Endothelial cell (in vitro differentiated cells): Measurements from ENCODE around the gene BSPRY. TPM values are rescaled to one million over a fixed set of nuclear protein-coding genes. Genes with fewer than 3 reads are reported as not detected.
"Not testable (repeated sequence)": the region's sequence is repeated elsewhere in the genome, so short reads cannot be mapped to it uniquely, and the experiment has no call there.

Source experiments
- DNase-seq: peaks from one replicate; pipeline ENCODE4 v3.0.0; 2021; ENCODE audit warnings: low spot score
- H3K27ac Mint-ChIP-seq: one replicate; pipeline ENCODE4 v1.8.0; 2021; ENCODE audit warnings: mixed read lengths, inconsistent platforms; ENCODE audit not compliant: unreplicated experiment
- H3K27me3 Mint-ChIP-seq: one replicate; pipeline ENCODE4 v1.8.0; 2021; ENCODE audit warnings: mild to moderate bottlenecking, moderate library complexity, mixed read lengths, inconsistent platforms; ENCODE audit not compliant: unreplicated experiment
- H3K36me3 Mint-ChIP-seq: one replicate; pipeline ENCODE4 v1.8.0; 2021; ENCODE audit warnings: mild to moderate bottlenecking, low read depth, mixed read lengths, inconsistent platforms; ENCODE audit not compliant: unreplicated experiment
- H3K4me1 Mint-ChIP-seq: one replicate; pipeline ENCODE4 v1.8.0; 2021; ENCODE audit warnings: mild to moderate bottlenecking, mixed read lengths, inconsistent platforms; ENCODE audit not compliant: unreplicated experiment
- H3K4me3 Mint-ChIP-seq: one replicate; pipeline ENCODE4 v1.8.0; 2021; ENCODE audit warnings: mild to moderate bottlenecking, mixed read lengths, inconsistent platforms; ENCODE audit not compliant: unreplicated experiment
- H3K9me3 Mint-ChIP-seq: one replicate; pipeline ENCODE4 v1.8.0; 2021; ENCODE audit warnings: mixed read lengths, inconsistent platforms; ENCODE audit not compliant: unreplicated experiment
- total RNA-seq: library from RNA; stranded (reverse); fragmentation: NEBNext Ultra II Directional; extraction: Animal tissue kit (Norgen Biotek cat#: 25700); gene quantifications from one replicate; pipeline ENCODE4 v1.2.1, GENCODE V29; 2021; ENCODE audit not compliant: unreplicated experiment
- TF ChIP-seq, protein P1 (sequence below): fragments of 200-600 bp; sonication (generic); IDR thresholded peaks from one replicate; pipeline ENCODE4 v1.5.0; 2021; ENCODE audit warnings: antibody characterized with exemption; ENCODE audit not compliant: unreplicated experiment

The BSPRY gene
- total RNA-seq, 1 donor from 2014 or later = 0.15 TPM

DNA sequence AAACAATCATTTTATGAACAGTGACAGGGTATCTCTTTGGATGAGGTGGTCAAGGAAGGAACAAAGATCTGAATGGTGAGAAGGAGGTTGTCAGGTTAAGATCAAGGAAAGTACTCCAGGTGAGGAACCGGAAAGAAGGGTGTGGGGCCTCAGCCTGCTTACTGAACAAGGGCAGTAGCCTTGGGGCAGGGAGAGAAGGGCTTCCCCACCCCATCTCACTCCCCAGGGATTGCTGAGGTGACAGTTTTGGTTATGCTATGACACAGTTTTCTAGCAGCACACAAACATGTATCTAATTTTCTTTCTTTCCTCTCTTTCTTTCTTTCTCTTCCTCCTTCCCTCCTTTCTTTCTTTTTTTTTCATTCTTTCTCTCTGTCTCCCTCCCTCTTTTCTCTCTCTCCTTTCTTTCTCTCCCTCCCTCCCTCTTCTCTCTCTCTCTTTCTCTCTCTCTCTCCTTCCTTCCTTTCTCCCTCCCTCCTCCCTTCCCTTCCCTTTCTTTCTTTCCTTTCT is 31.6 kb downstream of the BSPRY start:
- H3K4me1 Mint-ChIP-seq = peaks cover 6% of the 10 kb centered on the region
- no peaks in the 10 kb centered on the region for H3K36me3 Mint-ChIP-seq
- no peak overlapping the region for H3K27ac Mint-ChIP-seq
- no peak overlapping the region for H3K4me3 Mint-ChIP-seq
- no peaks in the 10 kb centered on the region for H3K9me3 Mint-ChIP-seq
- peaks cover 5% of the 10 kb centered on the region for H3K27me3 Mint-ChIP-seq
- no peak for DNase-seq
- TF ChIP-seq, protein P1, sequence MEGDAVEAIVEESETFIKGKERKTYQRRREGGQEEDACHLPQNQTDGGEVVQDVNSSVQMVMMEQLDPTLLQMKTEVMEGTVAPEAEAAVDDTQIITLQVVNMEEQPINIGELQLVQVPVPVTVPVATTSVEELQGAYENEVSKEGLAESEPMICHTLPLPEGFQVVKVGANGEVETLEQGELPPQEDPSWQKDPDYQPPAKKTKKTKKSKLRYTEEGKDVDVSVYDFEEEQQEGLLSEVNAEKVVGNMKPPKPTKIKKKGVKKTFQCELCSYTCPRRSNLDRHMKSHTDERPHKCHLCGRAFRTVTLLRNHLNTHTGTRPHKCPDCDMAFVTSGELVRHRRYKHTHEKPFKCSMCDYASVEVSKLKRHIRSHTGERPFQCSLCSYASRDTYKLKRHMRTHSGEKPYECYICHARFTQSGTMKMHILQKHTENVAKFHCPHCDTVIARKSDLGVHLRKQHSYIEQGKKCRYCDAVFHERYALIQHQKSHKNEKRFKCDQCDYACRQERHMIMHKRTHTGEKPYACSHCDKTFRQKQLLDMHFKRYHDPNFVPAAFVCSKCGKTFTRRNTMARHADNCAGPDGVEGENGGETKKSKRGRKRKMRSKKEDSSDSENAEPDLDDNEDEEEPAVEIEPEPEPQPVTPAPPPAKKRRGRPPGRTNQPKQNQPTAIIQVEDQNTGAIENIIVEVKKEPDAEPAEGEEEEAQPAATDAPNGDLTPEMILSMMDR = no peak

DNA sequence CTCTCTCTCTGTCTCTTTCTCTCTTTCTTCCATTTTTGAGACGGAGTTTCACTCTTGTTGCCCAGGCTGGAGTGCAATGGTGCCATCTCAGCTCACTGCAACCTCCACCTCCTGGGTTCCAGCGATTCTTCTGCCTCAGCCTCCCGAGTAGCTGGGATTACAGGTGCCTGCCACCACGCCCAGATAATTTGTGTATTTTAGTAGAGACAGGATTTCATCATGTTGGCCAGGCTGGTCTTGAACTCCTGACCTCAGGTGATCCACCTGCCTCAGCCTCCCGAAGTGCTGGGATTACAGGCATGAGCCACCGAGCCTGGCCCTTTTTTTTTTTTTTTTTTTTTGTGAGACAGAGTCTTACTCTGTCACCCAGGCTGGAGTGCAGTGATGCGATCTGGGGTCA is 32.1 kb downstream of the BSPRY start:
- H3K36me3 Mint-ChIP-seq, H3K27ac Mint-ChIP-seq, DNase-seq, H3K4me1 Mint-ChIP-seq, H3K27me3 Mint-ChIP-seq, H3K9me3 Mint-ChIP-seq, H3K4me3 Mint-ChIP-seq: not testable (repeated sequence)

DNA sequence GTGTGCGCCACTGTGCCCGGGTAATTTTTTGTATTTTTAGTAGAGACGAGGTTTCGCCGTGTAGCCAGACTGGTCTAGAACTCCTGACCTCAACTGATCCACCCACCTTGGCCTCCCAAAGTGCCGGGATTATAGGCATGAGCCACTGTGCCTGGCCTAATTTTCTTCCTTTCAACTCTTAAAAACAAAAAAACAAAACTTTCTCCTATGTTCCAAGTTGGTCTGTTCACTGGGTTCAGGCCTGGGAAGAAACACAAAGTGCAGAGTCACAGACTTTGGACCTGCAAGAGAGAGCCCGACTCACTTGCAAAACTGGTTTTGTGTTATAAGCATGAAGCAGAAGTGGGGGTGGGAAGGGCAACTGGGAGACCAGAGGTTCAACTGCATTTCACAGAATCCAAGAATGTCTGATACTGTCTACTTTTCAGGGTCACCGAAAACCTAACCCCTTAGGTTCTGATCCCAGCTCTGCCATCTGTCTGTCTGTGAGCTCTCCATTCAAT is 32.6 kb downstream of the BSPRY start:
- TF ChIP-seq, protein P1 = no peak
- H3K4me3 Mint-ChIP-seq = no peak overlapping the region
- peaks cover 5% of the 10 kb centered on the region for H3K27me3 Mint-ChIP-seq
- peaks cover 6% of the 10 kb centered on the region for H3K4me1 Mint-ChIP-seq
- no peaks in the 10 kb centered on the region for H3K9me3 Mint-ChIP-seq
- DNase-seq = no peak
- no peak overlapping the region for H3K27ac Mint-ChIP-seq
- peaks cover 6% of the 10 kb centered on the region for H3K36me3 Mint-ChIP-seq

DNA sequence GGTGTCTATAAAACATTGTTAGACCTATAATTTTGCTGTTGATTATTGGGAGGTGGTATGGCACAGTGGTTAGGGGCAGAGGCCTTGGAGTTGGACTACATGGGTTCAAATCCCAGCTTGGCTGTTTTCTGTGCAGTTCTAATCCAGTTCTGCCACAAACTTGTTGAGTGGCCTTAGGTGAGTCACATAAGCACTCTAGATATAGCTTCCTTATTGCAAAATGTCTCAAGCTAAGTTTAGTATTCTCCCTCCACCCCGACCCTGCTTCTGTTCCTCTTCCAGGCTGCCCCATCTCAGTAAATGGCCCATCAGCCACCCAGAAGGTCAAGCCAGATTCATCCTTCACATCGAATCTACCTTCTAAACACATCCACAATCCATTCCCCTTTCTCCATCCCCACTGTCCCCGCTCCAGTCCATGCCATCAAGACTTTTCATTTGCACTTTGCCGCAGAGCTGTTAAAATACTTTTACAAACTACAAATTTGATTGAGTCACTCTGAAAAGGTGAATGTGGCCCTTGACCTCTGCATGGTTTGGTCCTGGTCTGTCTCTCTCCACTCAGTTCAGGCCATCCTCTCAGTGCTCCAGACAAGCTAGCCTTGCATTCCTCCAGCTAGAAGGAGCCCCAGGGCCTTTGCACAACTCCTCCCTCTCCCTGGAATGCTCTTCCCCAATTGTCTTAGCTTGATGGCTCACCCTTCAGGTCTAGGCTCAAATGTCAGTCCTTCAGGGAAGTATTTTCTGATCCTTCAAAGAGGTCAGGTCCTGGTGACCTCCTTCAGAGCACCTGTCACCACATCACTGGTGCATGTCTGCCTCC is 37.4 kb downstream of the BSPRY start:
- H3K4me1 Mint-ChIP-seq = peaks cover 2% of the 10 kb centered on the region
- H3K4me3 Mint-ChIP-seq = no peak overlapping the region
- H3K27ac Mint-ChIP-seq = no peak overlapping the region
- no peaks in the 10 kb centered on the region for H3K9me3 Mint-ChIP-seq
- H3K27me3 Mint-ChIP-seq = peaks cover 1% of the 10 kb centered on the region
- DNase-seq = no peak
- TF ChIP-seq, protein P1 = no peak
- H3K36me3 Mint-ChIP-seq = peaks cover 30% of the 10 kb centered on the region

DNA sequence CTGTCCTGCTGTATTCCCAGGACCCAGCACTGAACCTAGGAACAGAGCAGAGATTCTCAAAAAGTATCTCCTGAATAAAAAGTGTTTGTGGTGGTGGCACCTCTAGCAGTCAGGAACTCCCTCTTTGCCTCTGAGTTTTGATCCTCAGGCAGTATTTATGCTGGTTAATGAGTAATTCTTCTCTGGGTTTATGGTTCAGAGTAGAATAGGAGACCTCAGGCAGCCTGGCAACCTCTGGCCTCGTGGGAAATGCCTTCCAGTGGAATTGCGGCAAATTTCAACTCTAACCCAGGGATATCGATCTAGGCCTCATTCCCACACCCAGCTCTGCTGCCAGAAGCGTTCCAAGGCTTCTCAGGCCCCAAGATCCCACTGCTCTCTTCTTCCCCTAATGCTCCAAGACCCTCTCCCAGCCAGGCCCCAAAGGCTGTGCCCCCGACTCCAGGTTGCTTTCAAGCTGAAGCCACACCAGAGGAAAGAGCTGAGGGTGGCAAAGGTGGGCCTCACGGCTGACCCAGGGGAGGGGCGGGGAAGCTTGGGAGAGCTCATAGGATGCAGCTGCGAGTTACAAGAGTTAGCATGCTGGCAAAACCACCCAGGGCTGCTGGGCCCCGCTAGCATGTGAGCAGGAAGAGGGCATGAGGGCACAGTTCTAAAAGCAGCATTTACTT is 38.4 kb downstream of the BSPRY start:
- Mint-ChIP-seq H3K4me1 (peaks cover 2% of the 10 kb centered on the region), H3K36me3 (peaks cover 30% of the 10 kb centered on the region), H3K27me3 (peaks cover 4% of the 10 kb centered on the region), H3K9me3 (no peaks in the 10 kb centered on the region), H3K27ac (no peak overlapping the region), H3K4me3 (no peak overlapping the region)
- no peak for DNase-seq
- TF ChIP-seq, protein P1 = no peak
